HepG2 (cell line): ENCODE results near the gene TSGA10. TPM values are rescaled to one million over a fixed set of nuclear protein-coding genes. Genes with fewer than 3 reads are reported as not detected.

ENCODE experiments used
- ARNT ChIP-seq: fragments of 450-650 bp; IDR thresholded peaks from 2 replicates; pipeline ENCODE4 v1.6.1; 2017
- FOSL1 ChIP-seq: sonication (generic); formaldehyde crosslinking; IDR thresholded peaks from 2 replicates; pipeline ENCODE4 v1.9.0; 2021; ENCODE audit warnings: missing genetic modification reagents, borderline replicate concordance
- IRX3 ChIP-seq: sonication (generic); formaldehyde crosslinking; IDR thresholded peaks from 2 replicates; pipeline ENCODE4 v1.8.1; 2023; ENCODE audit warnings: mild to moderate bottlenecking, low read depth, missing genetic modification reagents, borderline replicate concordance
- KDM3A ChIP-seq: IDR thresholded peaks from 2 replicates; pipeline ENCODE4 v1.6.1; 2018; ENCODE audit warnings: low read depth, missing compliant biosample characterization
- KLF15 ChIP-seq: sonication (generic); formaldehyde crosslinking; IDR thresholded peaks from 2 replicates; pipeline ENCODE4 v1.8.1; 2023; ENCODE audit warnings: borderline replicate concordance, mild to moderate bottlenecking, inconsistent platforms, missing genetic modification reagents, mixed read lengths
- KLF9 ChIP-seq: IDR thresholded peaks from 2 replicates; pipeline ENCODE4 v1.6.1; 2016; ENCODE audit warnings: low read depth
- KMT2A ChIP-seq: sonication (generic); formaldehyde crosslinking; IDR thresholded peaks from 2 replicates; pipeline ENCODE4 v1.4.0; 2020; ENCODE audit warnings: missing genetic modification reagents
- MED13 ChIP-seq: sonication (generic); formaldehyde crosslinking; IDR thresholded peaks from 2 replicates; pipeline ENCODE4 v1.5.0; 2020; ENCODE audit warnings: missing genetic modification reagents
- MIXL1 ChIP-seq: IDR thresholded peaks from 2 replicates; pipeline ENCODE4 v1.6.1; 2016
- SKIL ChIP-seq: sonication (generic); formaldehyde crosslinking; IDR thresholded peaks from 2 replicates; pipeline ENCODE4 v1.8.0; 2022; ENCODE audit warnings: missing genetic modification reagents, mild to moderate bottlenecking, moderate library complexity, borderline replicate concordance
- SUZ12 ChIP-seq: fragments of 150-350 bp; IDR thresholded peaks from 2 replicates; pipeline ENCODE4 v1.6.1; 2014; ENCODE audit warnings: low read depth, low read length
- THRA ChIP-seq: sonication (generic); formaldehyde crosslinking; IDR thresholded peaks from 2 replicates; pipeline ENCODE4 v1.4.0; 2020; ENCODE audit warnings: missing genetic modification reagents, borderline replicate concordance
- ZBTB20 ChIP-seq: sonication (generic); formaldehyde crosslinking; IDR thresholded peaks from 2 replicates; pipeline ENCODE4 v1.8.1; 2023; ENCODE audit warnings: missing genetic modification reagents, low read depth, mild to moderate bottlenecking, borderline replicate concordance
- ZNF12 ChIP-seq: sonication (generic); formaldehyde crosslinking; IDR thresholded peaks from 2 replicates; pipeline ENCODE4 v1.5.0; 2020; ENCODE audit warnings: missing genetic modification reagents
- ZNF318 ChIP-seq: sonication (generic); formaldehyde crosslinking; IDR thresholded peaks from 2 replicates; pipeline ENCODE4 v1.4.0; 2020; ENCODE audit warnings: mild to moderate bottlenecking, missing genetic modification reagents
- ZNF557 ChIP-seq: sonication (generic); formaldehyde crosslinking; IDR thresholded peaks from 2 replicates; pipeline ENCODE4 v1.4.0; 2020; ENCODE audit warnings: missing genetic modification reagents
- polyA plus RNA-seq, 8 experiments: library from polyadenylated mRNA; depleted of rRNA in 3 of 8; stranded (reverse) in 7 of 8; unstranded in 1 of 8; fragments of >200 nt; fragmentation: Illumina TruSeq in 4 of 8; extraction: Trizol in 4 of 8; gene quantifications; 2 replicates each; pipeline versions ENCODE4 v1.2.1 to v1.2.3, GENCODE V29; 2011 to 2016; ENCODE audit warnings: low read depth in 4 of 8, missing spikeins in 1 of 8, mixed read lengths in 1 of 8; ENCODE audit not compliant: insufficient read depth in 1 of 8
- total RNA-seq, 5 experiments: library from RNA; depleted of rRNA; stranded (reverse); fragments of >200 nt; fragmentation: Illumina TruSeq; extraction: Trizol; gene quantifications; 2 replicates each; pipeline ENCODE4 v1.2.3, GENCODE V29; 2016; ENCODE audit warnings: low read depth in 1 of 5

Gene TSGA10
- total and polyA plus RNA-seq, 2 of the 13 experiments (the other 11 are each of a cell fraction or from before 2014, with no cell fraction given): 4.7 to 13.1 TPM

GRCh38 chr2:99154643-99155536 lies at the start of gene TSGA10, which contains the start of gene LIPT1 (continued):
- peak; percentile 82 for TF ChIP-seq THRA (CRISPR knock-in tag)
- TF ChIP-seq ARNT: no peak
- TF ChIP-seq MIXL1: peak; percentile 87
- peak; percentile 66; the same call in 1 of the 2 replicates for TF ChIP-seq ZNF557 (CRISPR knock-in tag)
- TF ChIP-seq KDM3A: peak; percentile 92; the same call in 1 of the 2 replicates
- TF ChIP-seq FOSL1: no peak; the same call in 1 of the 2 replicates
- TF ChIP-seq KMT2A (CRISPR knock-in tag): peak; percentile 99
- peak; percentile 57 for TF ChIP-seq SUZ12
- TF ChIP-seq KLF9 (CRISPR knock-in tag): peak; percentile 86; the same call in 1 of the 2 replicates
- peak; percentile 96 for TF ChIP-seq ZNF318 (CRISPR knock-in tag)
- TF ChIP-seq IRX3 (CRISPR knock-in tag): peak; percentile 98
- TF ChIP-seq ZNF12 (CRISPR knock-in tag): 0 out of 2 replicates have a peak, but pooled peaks have one; percentile 14
- 0 out of 2 replicates have a peak, but pooled peaks have one; percentile 81 for TF ChIP-seq KLF15 (CRISPR knock-in tag)
- TF ChIP-seq SKIL (CRISPR knock-in tag): no peak
- TF ChIP-seq MED13 (CRISPR knock-in tag): peak; percentile 78; the same call in 1 of the 2 replicates
- TF ChIP-seq ZBTB20: peak; percentile 35; the same call in 1 of the 2 replicates
